Motor neuron (in vitro differentiated cells): ENCODE measurements around the gene DHRS11. TPM values are rescaled to one million over a fixed set of nuclear protein-coding genes. Genes with fewer than 3 reads are reported as not detected.

ENCODE experiments used
- ATAC-seq, 8 experiments: fragments of 200-7000 bp; cut with Tn5 transposase; replicated peaks in 6 of 8; 2 replicates each; pipeline ENCODE4 v1.8.0; 2021; ENCODE audit warnings: mild to moderate bottlenecking in 8 of 8, moderate library complexity in 8 of 8
- H3K27ac ChIP-seq, 2 donors: fragments of 250-450 bp; sonication (Bioruptor Pico); 2 replicates each; pipeline ENCODE4 v1.9.0; 2021; ENCODE audit warnings: antibody characterized with exemption in 2 of 2, mild to moderate bottlenecking in 2 of 2, moderate library complexity in 1 of 2
- H3K4me1 ChIP-seq, 2 donors: fragments of 250-450 bp; sonication (Bioruptor Pico); replicated peaks in 1 of 2; 2 replicates each; pipeline ENCODE4 v1.6.1; 2021; ENCODE audit warnings: antibody characterized with exemption in 2 of 2, mild to moderate bottlenecking in 2 of 2, moderate library complexity in 1 of 2
- H3K4me3 ChIP-seq, 5 donors: fragments of 250-450 bp; sonication (Bioruptor Pico); 2 replicates each; pipeline ENCODE4 v1.9.0; 2021; ENCODE audit warnings: antibody characterized with exemption in 5 of 5, mild to moderate bottlenecking in 5 of 5, moderate library complexity in 4 of 5
- WGBS, 10 experiments: fragments of 450-650 bp; shearing (Covaris generic); methylation state at CpG; one replicate each; pipeline ENCODE4 v1.0.0; 2022; 5-methylcytosine and 5-hydroxymethylcytosine counted together
- in situ Hi-C, 9 experiments: fragments of 400-800 bp; cut with MboI; loops; one replicate each; pipeline ENCODE4 v1.15.0; 2021; ENCODE audit warnings: low sequenced_read_pairs in 9 of 9, low pct_unique_long_range_greater_than_20kb in 2 of 9; ENCODE audit not compliant: unreplicated experiment in 9 of 9
- total RNA-seq, 8 experiments: library from RNA; unstranded; fragments of 300-600 nt; gene quantifications; 2 replicates each; pipeline versions ENCODE4 v1.2.3 to v1.2.4, GENCODE V29; 2022

DHRS11 gene
- total RNA-seq, 8 experiments from 2014 or later: 6.8 to 32.3 (median 11.1) TPM

DNA sequence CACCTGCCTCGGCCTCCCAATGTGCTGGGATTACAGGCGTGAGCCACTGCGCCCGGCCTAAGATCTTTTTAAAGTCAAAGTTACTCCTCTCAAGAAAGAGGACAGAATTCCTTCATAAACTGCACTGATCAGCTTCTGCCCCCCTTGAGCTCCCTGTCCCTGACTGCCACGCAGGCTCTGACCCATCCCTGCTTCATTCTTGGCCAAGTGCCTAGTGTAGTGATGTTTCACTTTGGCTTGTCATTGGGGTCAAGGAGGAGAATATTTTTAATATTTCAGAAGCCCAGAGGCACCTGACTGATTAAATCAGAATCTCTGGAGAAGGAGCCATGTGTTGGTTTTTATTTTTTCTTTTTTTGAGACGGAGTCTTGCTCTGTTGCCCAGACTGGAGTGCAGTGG, 18.8 kb downstream of the DHRS11 start:
- 66 to 100% (median 95%) methylated on average over 1 to 6 of the region's 6 CpGs; no CpG with 5 or more reads in 5 of the 10 experiments for WGBS, 10 experiments
- H3K4me3 ChIP-seq: no peak overlapping the region
- no peak overlapping the region for H3K27ac ChIP-seq
- ATAC-seq: no peak
- H3K4me1 ChIP-seq: peaks cover 6 to 7% of the 10 kb centered on the region in 2 donors
- in situ Hi-C loops: loop anchor here in 6 of 9 experiments (25.0 kb wide), 4 partner anchors 452 to 752 kb away; no protein-coding TSS in a partner anchor

DNA sequence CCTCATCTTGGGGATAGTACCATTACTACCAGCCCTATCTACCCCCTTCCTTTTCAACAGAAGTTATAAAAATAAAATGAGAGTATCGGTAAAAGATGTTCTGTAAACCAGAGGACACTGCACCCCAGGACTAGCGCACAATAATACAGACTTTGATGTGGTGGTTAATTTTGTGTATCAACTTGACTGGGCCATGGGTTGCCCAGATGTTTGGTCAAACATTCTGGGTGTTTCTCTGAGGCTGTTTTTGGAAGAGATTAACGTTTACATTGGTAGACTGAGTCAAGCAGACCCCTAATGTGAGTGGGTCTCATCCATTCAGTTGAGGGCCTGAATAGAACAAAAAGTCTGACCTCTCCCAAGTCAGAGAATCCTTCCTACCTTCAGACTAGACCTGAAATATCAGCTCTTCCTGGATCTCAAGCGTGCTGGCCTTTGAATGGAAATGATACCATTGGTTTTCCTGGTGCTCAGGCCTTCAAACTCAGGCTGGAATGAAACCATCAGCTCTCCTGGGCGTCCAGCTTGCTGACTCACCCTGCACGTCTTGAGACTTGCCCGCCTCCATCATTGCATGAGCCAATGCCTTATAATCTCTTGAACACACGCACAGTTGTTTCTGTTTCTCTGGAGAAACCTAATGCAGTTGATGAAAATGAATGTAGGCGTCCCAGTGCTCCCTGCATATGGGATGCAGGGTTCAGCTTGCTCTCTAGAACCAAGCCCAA, 19.8 kb downstream of the DHRS11 start:
- H3K4me3 ChIP-seq: no peak overlapping the region
- in situ Hi-C loops: loop anchor here in 6 of 9 experiments (25.0 kb wide), 4 partner anchors 451 to 751 kb away; no protein-coding TSS in a partner anchor
- ATAC-seq: peak in 3 of 8 experiments; percentile 29 to 93 (median 39)
- no peak overlapping the region for H3K27ac ChIP-seq
- 7 to 100% (median 80%) methylated on average over 1 to 8 of the region's 9 CpGs; no CpG with 5 or more reads in 1 of the 10 experiments for WGBS, 10 experiments
- peaks cover 6 to 7% of the 10 kb centered on the region in 2 donors for H3K4me1 ChIP-seq

DNA sequence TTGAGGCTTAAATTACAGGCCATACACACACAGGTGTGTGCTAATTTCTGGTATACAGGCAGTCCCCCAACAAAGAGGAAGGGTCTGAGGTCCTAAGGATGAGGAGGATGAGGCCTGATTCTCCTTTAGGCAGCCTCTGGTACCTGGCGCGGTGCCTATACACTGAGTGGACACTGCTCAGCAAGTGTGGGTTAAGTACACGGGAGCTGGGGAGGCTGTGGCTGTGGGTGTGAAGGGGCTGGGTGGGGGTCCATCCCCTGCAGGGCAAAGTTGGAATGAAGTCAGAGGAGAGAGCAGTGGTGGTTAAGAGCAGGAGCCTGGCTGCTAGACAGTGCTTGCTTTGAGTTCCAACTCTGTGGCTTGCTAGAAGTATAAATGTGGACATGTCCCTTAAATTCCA, 20.6 kb downstream of the DHRS11 start:
- ATAC-seq: no peak
- Histone ChIP-seq H3K4me3 (no peak overlapping the region), H3K4me1 (peaks cover 6 to 7% of the 10 kb centered on the region in 2 donors), H3K27ac (no peak overlapping the region)
- in situ Hi-C loops: loop anchor here in 6 of 9 experiments (25.0 kb wide), 4 partner anchors 450 to 750 kb away; no protein-coding TSS in a partner anchor
- WGBS, 10 experiments: no CpG with 5 or more reads among the region's 3 CpGs

DNA sequence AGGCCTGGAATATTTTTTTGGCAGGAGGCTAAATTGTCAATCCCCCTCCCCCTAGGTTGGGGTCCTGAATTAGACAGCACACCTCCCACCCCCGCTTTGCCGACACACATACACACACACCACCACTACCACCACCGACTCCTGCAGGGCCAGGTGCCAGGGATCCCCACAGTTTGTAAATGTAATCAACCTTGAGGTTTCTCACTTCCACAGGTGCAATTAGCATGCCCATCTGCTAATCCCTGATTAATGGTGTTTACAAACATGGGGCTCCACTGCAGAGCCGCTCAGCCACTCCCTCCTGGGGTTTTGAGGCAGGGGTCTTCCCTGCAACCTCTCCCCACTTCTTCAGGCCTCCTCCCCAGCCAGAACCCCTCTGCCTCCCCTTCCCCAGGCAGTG, 21.5 kb downstream of the DHRS11 start:
- in situ Hi-C loops: loop anchor here in 6 of 9 experiments (25.0 kb wide), 4 partner anchors 449 to 749 kb away; no protein-coding TSS in a partner anchor

DNA sequence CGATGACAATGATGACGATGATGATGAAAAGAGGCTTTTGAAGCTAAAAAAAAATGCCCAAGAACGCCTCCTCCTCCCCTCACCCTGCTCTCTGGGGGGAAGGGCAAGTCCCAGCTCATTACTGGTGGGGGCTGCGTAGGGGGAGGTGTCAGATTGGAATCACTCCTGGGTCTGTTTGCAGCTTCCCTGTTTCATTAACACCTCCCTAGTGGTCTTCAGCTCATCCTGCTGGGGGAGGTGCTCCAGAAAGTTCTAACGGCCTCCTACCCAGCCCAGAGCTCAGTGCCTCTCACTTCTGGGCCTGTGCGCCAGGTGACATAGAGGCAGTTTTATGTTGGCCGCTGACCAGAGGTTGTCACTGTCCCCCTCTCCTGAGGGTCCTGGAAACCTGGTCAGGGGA, 22.4 kb downstream of the DHRS11 start:
- H3K27ac ChIP-seq: no peak overlapping the region
- H3K4me1 ChIP-seq: peaks cover 6 to 7% of the 10 kb centered on the region in 2 donors
- no peak overlapping the region for H3K4me3 ChIP-seq
- WGBS, 10 experiments: 40 to 100% (median 80%) methylated on average over 1 to 7 of the region's 7 CpGs; no CpG with 5 or more reads in 3 of the 10 experiments
- no peak for ATAC-seq
- in situ Hi-C loops: loop anchor here in 6 of 9 experiments (25.0 kb wide), 4 partner anchors 448 to 748 kb away; no protein-coding TSS in a partner anchor

More for the DNA sequence above, 21.5 kb downstream of the DHRS11 start:
- Histone ChIP-seq H3K4me3 (no peak overlapping the region), H3K4me1 (peaks cover 6 to 7% of the 10 kb centered on the region in 2 donors), H3K27ac (no peak overlapping the region)
- ATAC-seq: no peak
- WGBS, 10 experiments: 80% methylated on average over 1 of the region's 4 CpGs; no CpG with 5 or more reads in 9 of the 10 experiments

DNA sequence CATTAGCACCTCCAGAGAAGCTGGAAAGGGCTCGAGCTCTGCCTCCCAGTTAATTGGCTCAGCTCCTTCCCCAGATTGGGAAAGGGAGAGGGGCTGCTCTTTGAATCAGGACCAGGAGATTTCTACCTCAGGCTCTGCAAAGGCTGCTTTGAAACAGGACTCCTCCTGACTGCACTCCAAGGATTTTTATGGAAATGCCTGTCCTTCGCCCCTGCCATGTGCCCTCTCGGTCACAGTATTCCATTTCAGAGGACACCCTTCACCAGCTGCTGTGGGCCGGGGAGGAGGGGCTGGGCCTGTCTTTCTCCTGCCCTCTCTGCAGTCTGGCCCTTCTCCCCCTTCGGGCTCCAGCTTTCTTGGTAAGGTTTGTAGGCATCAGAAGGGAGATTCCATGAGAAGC, 23.3 kb downstream of the DHRS11 start:
- H3K27ac ChIP-seq: no peak overlapping the region
- in situ Hi-C loops: loop anchor here in 6 of 9 experiments (25.0 kb wide), 4 partner anchors 447 to 747 kb away; no protein-coding TSS in a partner anchor
- H3K4me1 ChIP-seq: peaks cover 6 to 7% of the 10 kb centered on the region in 2 donors
- peak in 4 of 8 experiments; percentile 18 to 50 (median 32) for ATAC-seq
- H3K4me3 ChIP-seq: no peak overlapping the region
- WGBS, 10 experiments: 0 to 45% (median 26%) methylated on average over 1 to 4 of the region's 5 CpGs; no CpG with 5 or more reads in 2 of the 10 experiments

DNA sequence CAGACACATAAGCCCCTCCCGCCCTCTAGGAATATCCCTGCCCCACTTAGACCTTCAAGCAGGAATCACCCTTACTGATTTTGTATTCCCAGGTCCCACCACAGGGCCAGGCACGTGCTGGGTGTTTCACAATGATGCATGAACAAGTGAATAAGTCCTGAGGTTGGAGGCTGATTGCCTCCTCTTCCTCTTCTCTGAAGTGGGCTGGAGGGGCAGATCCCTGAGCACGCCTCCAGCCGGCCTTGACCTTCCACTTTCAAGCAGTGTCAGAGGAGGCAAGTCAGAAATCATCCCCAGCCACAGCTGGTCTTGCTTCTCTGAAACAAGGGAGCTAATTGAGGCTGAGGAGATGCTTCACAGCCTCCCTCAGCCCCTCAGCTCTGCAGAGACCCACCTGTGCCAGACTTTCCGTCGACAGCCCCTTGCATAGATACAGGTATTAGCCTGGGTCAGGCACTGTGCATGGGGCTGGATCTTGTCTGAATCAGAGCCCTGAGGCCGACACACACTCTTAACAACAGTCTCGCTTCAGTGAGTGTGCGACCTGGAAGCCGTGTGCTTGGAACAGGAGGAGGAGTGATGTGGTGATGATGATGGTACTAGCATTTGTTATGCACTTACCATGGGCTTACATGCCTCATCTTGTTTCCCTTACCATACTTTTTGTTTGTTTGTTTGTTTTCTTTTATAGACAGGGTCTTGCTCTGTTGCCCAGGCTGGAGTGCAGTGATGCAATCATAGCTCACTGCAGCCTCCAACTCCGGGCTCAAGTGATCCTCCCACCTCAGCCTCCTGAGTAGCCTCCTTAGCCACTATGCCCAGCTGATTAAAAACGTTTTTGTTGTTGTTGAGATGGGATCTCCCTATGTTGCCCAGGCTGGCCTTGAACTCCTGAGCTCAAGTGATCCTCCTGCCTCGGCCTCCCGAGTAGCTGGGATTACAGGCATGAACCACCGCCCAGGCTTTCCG, 24.7 kb downstream of the DHRS11 start:
- ATAC-seq: no peak

DNA sequence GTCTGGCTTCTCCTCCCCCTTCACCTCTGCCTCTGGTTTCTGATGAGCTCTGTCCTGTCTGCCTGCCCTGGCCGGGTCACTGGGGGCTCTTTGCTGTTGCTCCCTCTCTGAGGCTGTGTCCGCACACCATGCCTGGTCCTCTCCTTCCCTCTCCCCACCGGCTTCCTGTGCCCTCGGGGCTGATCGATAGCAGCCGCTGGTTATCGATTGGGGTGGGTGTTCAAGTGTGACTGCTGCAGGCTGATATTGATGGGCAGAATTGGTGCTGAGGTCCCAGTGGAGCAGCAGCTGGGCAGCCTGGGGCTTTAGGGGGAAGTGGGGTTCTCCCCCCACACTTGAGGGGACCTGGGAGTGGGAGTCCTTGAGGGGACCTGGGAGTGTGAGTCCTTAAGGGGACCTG, 26.1 kb downstream of the DHRS11 start:
- 60 to 80% (median 79%) methylated on average over 1 to 5 of the region's 7 CpGs; no CpG with 5 or more reads in 7 of the 10 experiments for WGBS, 10 experiments
- Histone ChIP-seq H3K27ac (no peak overlapping the region), H3K4me3 (no peak overlapping the region), H3K4me1 (peaks cover 6 to 7% of the 10 kb centered on the region in 2 donors)
- no peak for ATAC-seq
- in situ Hi-C loops: loop anchor here in 6 of 9 experiments (25.0 kb wide), 4 partner anchors 445 to 745 kb away; no protein-coding TSS in a partner anchor

More for the DNA sequence above, 24.7 kb downstream of the DHRS11 start:
- in situ Hi-C loops: loop anchor here in 6 of 9 experiments (25.0 kb wide), 4 partner anchors 446 to 746 kb away; no protein-coding TSS in a partner anchor
- Histone ChIP-seq H3K4me1 (peaks cover 6 to 7% of the 10 kb centered on the region in 2 donors), H3K27ac (no peak overlapping the region), H3K4me3 (no peak overlapping the region)
- WGBS, 10 experiments: 0 to 100% (median 87%) methylated on average over 1 to 9 of the region's 16 CpGs; no CpG with 5 or more reads in 3 of the 10 experiments

DNA sequence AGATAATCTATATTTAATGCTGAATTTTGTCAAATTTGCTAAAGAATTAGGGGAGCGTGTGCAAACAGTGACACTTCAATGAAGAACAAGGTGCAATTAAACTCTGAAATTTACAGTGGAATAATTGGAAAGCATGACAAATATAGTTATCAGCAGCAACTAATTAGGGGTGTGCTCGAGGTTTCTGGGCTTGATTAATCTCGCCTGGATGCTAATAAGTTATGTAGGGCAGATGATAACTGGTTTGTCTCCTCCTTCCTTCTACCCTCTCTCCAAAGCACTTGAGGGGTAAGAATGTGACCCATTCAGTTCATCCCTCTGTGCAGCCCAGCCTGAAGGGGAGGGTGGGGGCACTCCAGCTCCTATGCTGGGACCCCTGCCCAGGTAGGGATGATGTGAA, 31.6 kb downstream of the DHRS11 start:
- no peak overlapping the region for H3K4me3 ChIP-seq
- H3K27ac ChIP-seq: no peak overlapping the region
- H3K4me1 ChIP-seq: peaks cover 8 to 19% of the 10 kb centered on the region in 2 donors
- in situ Hi-C loops: loop anchor here in 6 of 9 experiments (25.0 kb wide), 4 partner anchors 439 to 739 kb away; no protein-coding TSS in a partner anchor
- no peak for ATAC-seq
- WGBS, 10 experiments: 30 to 100% (median 48%) methylated on average over 1 to 3 of the region's 3 CpGs; no CpG with 5 or more reads in 4 of the 10 experiments

DNA sequence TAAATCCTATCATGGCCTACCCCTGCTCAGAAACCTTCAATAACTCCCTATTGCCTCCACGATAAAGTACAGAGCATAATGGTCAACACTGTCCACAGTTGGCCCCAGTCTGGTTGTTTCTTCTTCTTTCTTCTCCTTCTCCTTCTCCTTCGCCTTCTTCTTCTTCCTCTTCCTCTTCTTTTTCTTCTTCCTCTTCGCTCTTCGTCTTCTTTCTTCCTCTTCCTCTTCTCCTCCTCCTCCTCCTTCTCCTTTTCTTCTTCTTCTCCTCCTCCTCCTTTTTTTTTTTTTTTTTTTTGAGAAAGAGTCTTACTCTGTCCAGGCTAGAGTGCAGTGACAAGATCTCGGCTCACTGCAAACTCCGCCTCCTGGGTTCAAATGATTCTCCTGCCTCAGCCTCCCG, 33.5 kb downstream of the DHRS11 start:
- peaks cover 17 to 27% of the 10 kb centered on the region in 2 donors for H3K4me1 ChIP-seq
- H3K27ac ChIP-seq: no peak overlapping the region
- 55 to 92% (median 75%) methylated on average over 3 to 7 of the region's 7 CpGs; no CpG with 5 or more reads in 1 of the 10 experiments for WGBS, 10 experiments
- no peak for ATAC-seq
- in situ Hi-C loops: loop anchor here in 6 of 9 experiments (25.0 kb wide), 3 partner anchors 312 to 587 kb away; partner anchors contain the start of genes AATF (in 4 of the 6) and LHX1 (in 4 of the 6)
- H3K4me3 ChIP-seq: no peak overlapping the region

DNA sequence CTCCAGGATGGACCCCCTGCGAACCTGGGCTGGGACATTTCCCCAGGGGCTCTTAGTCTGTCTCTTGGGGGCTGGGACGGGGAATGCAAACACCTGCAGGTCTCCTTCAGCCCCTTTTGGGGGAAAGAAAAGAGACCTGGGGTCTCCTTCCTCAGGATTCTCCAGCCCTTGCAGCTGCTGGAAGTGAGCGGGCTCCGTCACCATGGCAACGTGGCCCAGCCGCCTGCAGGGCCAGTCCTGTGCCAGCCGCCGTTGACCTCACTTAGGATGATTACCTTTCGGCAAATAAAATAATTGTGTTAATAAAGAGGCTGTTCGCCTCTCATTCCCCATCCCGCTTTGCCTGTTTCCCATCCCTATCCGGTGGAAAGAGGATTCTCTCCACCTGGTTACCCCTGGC, 35.4 kb downstream of the DHRS11 start:
- no peak overlapping the region for H3K4me3 ChIP-seq
- in situ Hi-C loops: loop anchor here in 6 of 9 experiments (25.0 kb wide), 3 partner anchors 310 to 585 kb away; partner anchors contain the start of genes AATF (in 4 of the 6) and LHX1 (in 4 of the 6)
- no peak overlapping the region for H3K27ac ChIP-seq
- peaks cover 17 to 34% of the 10 kb centered on the region in 2 donors for H3K4me1 ChIP-seq
- WGBS, 10 experiments: 18 to 85% (median 62%) methylated on average over 1 to 9 of the region's 12 CpGs; no CpG with 5 or more reads in 2 of the 10 experiments
- ATAC-seq: peak in 5 of 8 experiments; percentile 52 to 73 (median 61)

DNA sequence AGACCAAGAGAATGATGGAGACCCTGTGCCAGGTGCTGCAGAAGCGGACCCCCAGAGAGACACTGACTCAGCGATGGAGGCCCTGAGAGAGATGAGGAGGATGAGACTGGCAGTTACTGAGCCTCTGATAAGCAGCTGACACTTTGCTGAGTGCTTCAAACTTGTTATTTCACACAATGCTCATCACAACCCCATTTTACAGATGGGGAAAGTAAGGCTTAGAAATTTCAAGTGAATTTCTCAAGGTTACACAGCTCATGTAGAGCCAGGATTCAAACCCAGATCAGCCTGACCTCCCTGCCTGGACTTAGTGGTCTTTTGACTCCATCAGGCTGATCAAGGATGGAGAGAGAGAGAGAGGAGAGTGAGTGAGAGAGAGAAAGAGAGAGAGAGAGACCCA, 36.9 kb downstream of the DHRS11 start:
- Histone ChIP-seq H3K4me3 (no peak overlapping the region), H3K27ac (no peak overlapping the region), H3K4me1 (peaks cover 29 to 39% of the 10 kb centered on the region in 2 donors)
- in situ Hi-C loops: loop anchor here in 6 of 9 experiments (25.0 kb wide), 3 partner anchors 309 to 584 kb away; partner anchors contain the start of genes AATF (in 4 of the 6) and LHX1 (in 4 of the 6)
- 73 to 100% (median 79%) methylated on average over 1 to 2 of the region's 2 CpGs; no CpG with 5 or more reads in 5 of the 10 experiments for WGBS, 10 experiments
- no peak for ATAC-seq
